Activated T-cell treated with anti-CD3 and anti-CD28 coated beads, Interleukin-2, amount 50 U/mL, for 1 hour (primary cell): ENCODE results near the gene EFNB2.

Experiments
- DNase-seq: peaks from one replicate; pipeline ENCODE4 v3.0.0-alpha.2; 2020

Gene EFNB2, protein sequence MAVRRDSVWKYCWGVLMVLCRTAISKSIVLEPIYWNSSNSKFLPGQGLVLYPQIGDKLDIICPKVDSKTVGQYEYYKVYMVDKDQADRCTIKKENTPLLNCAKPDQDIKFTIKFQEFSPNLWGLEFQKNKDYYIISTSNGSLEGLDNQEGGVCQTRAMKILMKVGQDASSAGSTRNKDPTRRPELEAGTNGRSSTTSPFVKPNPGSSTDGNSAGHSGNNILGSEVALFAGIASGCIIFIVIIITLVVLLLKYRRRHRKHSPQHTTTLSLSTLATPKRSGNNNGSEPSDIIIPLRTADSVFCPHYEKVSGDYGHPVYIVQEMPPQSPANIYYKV

DNA sequence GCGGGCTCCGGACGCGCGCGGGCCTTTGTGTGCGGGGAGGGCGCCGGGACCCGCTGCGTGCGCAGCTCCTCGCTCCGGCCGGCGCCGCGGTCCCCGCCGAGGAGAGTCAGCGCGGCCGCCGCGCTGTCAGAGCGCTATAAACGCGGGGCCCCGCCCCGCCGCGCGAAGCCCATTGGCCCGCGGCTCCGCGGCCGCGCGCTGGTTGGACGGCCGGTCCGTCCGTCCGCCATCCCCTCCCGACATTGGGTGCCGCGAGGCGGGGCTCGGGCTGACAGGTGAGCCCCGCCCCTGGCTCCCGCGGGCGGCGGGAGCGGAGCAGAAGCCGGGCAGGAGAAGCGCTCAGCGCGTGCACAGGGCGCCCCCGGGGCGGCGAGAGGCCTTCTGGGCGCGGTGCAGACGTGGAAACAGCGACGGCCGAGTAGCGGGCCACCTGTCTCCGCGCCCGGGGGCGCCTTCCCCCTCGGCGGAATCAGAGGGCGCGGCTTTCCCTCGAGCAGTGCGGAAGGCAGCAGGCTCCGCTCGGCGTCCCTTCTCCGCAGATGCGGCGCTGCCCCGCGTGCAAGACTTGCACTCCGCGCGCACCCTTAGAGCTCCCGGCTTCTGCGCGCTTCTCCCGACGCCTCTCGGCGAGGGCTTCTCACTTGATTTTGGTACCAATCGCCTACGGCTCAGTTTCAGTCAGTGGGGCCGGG lies at the start of gene EFNB2:
TSS of gene EFNB2 (minus strand) at position 111 of the 692 bp plus-strand sequence. CDS start 698 bp downstream, outside the sequence.
- DNase-seq, result peak; percentile 89

GRCh38 chr13:106581225-106581624 lies 45.8 kb upstream of the EFNB2 start:
- DNase-seq, result no peak

DNA sequence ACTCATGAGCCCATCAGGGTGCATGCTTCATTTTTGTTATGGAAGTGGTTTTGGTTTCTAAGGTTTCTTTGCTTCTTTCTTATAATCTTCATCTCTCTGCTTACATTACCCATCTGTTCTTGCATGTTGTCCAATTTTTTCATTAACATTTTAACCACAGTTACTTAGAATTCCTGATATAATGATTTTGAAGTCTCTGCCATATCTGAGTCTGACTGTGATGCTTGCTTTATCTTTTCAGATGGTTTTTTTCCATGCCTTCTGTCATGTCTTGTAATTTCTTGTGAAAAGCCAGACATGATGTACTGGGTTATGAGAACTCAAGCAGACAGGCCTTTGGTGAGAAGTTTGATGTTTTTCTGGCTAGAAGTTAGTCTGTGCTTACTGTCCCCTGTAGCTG lies 40.4 kb upstream of the EFNB2 start:
- DNase-seq, result no peak

DNA sequence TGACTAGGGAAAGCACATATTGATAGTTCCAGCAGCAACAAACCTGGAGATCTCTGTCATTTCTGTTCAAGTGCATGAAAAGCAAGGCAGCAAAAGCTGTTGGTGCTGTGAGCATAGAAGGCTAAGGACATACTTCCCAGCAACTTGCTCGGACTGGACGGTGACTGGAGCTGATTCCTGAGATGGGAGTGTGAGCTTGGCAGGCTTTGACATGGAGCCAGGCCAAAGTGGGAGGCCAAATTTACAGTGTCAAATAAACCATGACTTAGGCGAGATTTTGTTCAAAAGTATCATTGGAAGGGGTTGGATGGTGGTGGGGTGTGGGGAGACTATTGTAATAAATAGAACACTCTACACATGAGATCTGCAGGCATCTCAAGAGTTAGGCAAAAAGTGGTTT lies 38.4 kb upstream of the EFNB2 start:
- DNase-seq, result no peak

DNA sequence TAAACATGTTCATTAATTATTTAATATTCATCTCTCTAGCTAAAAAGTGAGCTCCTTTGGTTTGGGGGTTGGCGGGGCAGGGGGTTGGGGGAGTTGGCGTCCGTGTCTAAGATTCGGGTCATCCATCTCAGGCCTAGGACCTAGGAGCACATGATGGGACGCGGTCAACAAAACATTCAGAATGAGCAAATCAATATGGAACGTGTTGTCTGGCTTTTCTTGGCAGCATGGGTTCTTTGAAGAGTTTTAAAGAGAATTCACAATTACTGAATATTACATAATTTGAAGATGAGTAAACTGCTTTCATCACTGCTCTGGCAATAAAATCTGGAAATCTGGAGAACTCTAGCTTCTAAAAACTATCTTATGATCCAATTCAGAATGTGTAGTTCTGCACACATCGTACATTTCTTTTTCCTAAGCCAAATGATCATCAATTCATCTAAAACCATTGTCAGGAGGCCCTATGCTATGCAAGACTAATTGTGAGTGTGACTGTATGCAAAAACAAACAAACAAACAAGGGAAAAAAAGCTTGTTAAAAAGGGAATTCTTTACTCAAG lies 37.9 kb upstream of the EFNB2 start:
- DNase-seq, result no peak

- peak; percentile 75 for DNase-seq
Measured at GRCh38 chr13:106570299-106570852, 34.9 kb upstream of the EFNB2 start.

- no peak for DNase-seq
Measured at GRCh38 chr13:106569233-106570095, 34.0 kb upstream of the EFNB2 start.

DNA sequence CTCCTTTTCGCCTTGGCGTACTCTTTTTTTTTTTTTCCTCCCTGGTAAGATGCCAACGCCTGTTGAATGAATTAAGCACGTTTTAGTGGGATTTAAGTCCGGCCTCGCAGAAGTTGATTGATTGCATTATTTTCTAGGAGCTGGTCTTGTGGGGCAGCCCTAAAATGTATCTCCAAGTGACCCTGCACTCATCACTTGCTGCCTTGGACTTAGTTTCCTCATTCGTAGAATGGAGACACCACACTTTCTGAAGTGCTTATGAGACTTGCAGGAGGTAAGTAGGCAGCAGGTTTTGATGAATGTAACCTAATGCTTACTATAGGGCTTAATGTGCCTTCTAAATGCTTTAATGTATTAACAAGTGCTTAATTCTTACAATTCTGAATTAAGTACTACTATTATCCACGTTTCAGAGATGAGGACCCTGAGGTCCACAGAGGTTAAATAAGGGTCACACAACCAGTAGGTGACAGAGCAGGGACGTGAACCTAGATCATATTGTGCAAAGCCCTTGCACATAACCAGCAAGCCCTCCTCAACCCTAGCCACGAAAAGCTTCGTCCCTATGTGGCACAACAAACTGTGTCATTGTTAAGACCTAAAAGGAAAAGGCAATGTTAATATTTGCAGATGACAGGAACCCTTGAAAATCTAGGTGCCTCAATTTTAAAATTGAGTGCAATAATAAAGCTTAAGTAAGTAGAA lies 33.0 kb upstream of the EFNB2 start:
- no peak for DNase-seq

DNA sequence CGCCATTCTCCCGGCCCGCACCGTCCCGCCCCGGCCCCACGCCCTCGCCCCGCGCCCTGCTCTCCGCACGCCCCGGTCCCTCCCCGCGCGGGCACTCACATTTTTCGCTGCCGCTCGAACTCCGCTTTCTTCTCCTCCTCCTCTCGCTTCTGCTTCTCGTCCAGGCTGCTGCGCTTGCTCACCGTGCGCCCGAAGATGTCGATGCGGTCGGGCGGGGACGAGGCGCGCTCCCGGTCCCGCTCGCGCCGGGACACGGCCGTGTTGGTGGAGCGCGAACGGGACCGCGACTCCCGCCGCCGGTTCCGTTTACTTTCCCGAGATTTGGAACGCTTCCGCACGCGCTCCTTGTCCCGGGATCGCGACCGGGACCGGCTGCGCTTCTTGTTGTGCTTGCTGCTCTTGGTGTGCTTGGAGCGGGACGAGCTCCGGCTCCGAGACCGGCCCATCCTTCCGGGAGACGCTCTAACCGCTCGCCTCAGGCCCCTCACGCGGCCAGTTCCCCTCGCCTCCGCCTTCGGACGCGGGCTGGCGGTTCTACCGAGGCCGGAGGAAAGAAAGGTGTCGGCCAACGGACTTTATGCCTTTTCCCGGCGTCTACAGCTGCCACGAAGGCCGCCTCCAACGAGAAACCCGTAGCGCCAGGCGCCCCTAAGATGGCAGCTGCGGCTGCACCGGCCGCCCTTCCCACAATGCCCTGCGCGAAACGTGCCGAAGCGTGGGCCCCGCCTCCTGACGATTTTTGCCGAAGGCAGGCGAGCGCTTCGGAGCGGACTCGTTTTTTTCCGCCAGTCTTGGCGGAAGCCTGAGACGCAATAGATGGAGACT lies 32.2 kb upstream of the EFNB2 start, which contains the start of gene ARGLU1:
TSS of gene ARGLU1 (minus strand) at position 664 of the 825 bp plus-strand sequence. CDS start at position 446, 218 bp downstream.
- DNase-seq, result peak; percentile 99

DNA sequence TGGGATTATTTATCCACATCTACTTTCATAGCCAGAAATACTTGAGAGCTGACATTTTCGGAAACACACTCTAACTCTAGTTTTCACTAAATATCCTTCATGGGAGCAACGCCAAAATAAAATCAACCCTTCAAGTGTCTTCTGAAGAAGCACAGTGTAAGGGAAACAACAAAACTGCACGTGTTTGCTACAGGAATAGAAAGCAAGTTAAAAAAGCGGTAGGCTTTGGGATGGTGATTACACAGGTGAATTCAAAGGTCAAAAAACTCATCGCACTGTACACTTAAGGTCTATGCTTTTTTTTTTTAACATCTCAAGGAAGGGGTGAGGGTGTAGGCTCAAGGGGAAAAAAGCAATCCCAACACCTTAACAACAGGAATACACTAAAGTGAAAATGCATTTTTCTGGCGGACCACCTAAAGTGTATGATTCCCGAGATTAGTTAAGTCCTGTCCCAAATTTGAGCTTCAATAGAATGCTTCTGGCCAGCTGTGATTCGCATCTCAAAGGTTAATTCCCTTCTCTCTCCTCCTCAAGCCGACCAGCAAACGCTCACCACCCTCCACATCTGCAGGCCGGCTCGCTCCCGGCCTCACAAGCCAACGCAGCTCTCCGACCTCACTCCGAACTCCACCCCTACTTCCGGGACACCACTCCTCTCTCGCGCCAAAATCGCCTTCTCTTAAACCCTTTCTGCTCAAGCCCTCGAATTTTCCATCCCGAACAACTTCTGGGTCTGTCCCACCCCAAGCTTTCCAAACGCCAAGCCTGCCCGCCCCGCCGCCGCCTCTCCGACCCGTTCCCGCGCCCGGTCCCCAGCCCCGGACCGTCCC lies 31.4 kb upstream of the EFNB2 start:
- no peak for DNase-seq

- DNase-seq, result no peak
Measured at GRCh38 chr13:106565127-106565775, 29.8 kb upstream of the EFNB2 start.

DNA sequence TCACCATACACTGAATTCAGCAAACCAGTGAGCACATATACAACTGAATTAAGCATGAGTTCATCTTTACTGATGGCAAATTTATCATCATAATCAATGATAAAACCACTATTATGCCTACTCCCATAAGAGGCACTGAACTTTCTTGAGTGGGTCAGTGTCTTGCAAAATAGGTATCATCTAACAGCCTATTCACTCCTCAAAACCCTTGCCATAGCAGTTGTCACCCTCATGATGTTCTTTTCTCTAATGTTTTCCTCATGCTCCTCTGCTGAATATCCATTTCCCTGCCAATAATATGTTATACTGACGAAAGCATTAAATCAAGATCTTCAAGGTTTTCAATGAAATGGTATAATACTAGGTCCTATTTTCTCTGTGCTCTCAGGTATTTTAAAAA lies 26.8 kb upstream of the EFNB2 start:
- no peak for DNase-seq

DNA sequence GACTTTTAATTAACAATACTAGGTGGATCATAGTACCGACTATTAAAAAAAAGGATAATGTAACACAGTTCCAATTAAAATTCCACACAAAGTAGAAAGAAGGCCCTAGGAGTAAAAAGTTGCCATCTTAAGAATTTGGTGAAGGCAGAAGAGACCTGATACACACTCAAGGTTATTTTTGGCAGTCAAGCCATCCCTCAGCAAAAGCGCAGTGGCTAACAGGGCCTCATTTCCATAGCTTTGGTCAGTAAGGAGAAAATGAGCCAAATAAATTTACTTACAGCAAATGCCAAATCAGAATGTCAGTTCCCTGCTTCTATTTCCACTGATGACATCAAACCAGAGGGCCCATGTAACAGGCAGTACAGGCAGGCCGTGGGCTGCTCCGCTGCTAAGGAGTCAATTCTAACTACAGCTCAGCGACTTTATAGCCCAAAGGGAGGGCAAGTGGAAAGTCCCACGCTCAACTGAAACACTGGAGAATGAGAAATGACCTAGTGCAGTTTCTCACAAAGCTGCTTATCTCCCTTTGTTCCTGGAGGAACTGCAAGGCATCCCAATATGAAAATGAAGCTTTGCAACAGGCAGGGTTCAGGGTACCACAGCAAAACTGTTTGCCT lies 26.2 kb upstream of the EFNB2 start:
- DNase-seq, result peak; percentile 30

- no peak for DNase-seq
Measured at GRCh38 chr13:106560821-106561220, 25.4 kb upstream of the EFNB2 start.

DNA sequence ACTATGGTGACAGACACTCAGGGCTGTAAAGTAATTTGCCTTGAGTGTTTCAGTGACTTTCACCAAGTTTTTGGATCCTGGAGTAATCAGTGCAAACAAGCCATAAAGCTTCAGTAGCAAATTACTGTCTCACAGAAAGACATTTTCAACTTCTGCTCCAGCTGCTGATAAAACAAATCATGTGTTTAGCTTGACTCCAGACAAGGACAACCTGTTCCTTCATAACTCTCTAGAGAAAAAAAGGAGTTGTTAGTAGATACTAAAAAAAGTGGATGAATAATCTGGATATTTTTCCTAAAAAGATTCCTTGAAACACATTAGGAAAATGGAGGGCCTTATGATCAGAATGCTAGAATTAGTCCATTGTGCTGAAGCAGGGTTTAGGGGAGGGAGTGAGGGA lies 23.1 kb upstream of the EFNB2 start:
- no peak for DNase-seq

DNA sequence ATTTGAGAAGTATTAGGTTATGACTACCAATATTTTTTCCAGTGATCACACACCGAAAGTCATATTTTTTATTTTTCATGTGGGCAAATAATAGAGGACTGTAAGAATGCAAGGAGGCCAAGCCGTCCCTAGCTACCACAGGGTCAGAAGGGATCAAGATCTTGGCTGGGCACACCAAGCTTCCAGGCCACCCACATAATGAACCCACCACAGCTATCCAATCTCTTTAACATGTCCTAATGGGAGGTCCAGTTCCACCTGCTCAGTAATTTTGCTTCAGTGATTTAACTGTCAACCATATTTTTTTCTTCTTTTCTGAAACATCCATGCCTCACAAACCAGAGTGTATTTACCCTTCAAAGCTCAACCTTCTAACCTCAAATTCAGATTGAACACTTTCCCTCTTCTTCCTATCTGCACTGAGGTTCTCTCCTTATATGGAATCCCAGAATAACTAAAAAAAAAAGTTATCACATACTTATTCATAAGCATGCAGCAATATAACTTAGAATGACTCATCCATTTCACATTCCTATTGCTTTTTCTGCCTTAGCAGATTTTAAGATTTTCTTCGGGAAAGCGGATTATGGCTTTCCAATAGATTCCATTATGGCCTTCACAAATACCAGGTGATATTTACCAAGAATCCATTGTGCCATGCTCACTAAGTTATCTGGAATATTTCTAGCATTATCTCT lies 20.3 kb upstream of the EFNB2 start:
- DNase-seq, result no peak

DNA sequence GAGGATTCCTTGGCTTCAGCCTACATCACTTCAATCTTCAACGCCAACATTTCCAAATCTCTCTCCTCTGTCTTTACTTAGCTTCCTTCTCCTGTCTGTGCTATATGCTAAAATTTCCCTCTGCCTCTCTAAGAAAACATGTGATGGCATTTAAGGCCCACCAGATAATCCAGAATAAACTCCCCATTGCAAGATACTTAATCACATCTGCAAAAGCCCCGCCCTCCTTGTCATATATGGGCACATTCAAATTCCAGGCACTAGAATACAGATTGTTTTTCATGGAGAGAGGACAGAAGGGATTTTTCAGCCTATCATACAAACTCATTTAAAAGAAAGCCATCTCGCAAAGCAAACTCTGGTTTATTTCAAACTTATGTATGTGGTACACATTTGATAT lies 16.3 kb upstream of the EFNB2 start:
- DNase-seq, result no peak

- DNase-seq, result no peak
Measured at GRCh38 chr13:106551350-106551749, 15.9 kb upstream of the EFNB2 start.
